Neural cell (in vitro differentiated cells): ENCODE measurements around the gene CHTF18. TPM values are rescaled to one million over a fixed set of nuclear protein-coding genes. Genes with fewer than 3 reads are reported as not detected.

Experiments used
- H2AFZ ChIP-seq: fragments of 200-600, 300-800 bp; sonication (generic), shearing (Covaris generic); 2 replicates; pipeline ENCODE4 v1.6.0; 2014; ENCODE audit warnings: low read depth, mild to moderate bottlenecking, antibody characterized with exemption, low read length, moderate library complexity
- H3F3A ChIP-seq: fragments of 200-600 bp; shearing (Covaris generic); 2 replicates; pipeline ENCODE4 v1.6.1; 2016; ENCODE audit warnings: mild to moderate bottlenecking, moderate library complexity, mixed read lengths, antibody characterized with exemption, low read length; ENCODE audit not compliant: insufficient read depth, poor library complexity, severe bottlenecking
- H3K27ac ChIP-seq: fragments of 200-600, 300-800 bp; sonication (generic), shearing (Covaris generic); 2 replicates; pipeline ENCODE4 v1.5.1; 2014; ENCODE audit warnings: mild to moderate bottlenecking, low read length, moderate library complexity
- H3K27me3 ChIP-seq: fragments of 300-800, 200-600 bp; sonication (generic), shearing (Covaris generic); 2 replicates; pipeline ENCODE4 v1.6.0; 2014; ENCODE audit warnings: mild to moderate bottlenecking, low read depth, low read length, moderate library complexity; ENCODE audit not compliant: insufficient read depth
- H3K36me3 ChIP-seq: fragments of 300-800, 200-600 bp; sonication (generic), shearing (Covaris generic); 2 replicates; pipeline ENCODE4 v1.5.1; 2014; ENCODE audit warnings: mild to moderate bottlenecking, antibody characterized with exemption, low read length, moderate library complexity; ENCODE audit not compliant: insufficient read depth
- H3K4me2 ChIP-seq: fragments of 300-800, 200-600 bp; sonication (generic), shearing (Covaris generic); 2 replicates; pipeline ENCODE4 v1.6.0; 2014; ENCODE audit warnings: mild to moderate bottlenecking, low read length
- H3K4me3 ChIP-seq: fragments of 300-800, 200-600 bp; sonication (generic), shearing (Covaris generic); 2 replicates; pipeline ENCODE4 v1.5.1; 2014; ENCODE audit warnings: mild to moderate bottlenecking, low read length, moderate library complexity
- H3K79me2 ChIP-seq: fragments of 200-600 bp; shearing (Covaris generic); replicated peaks from 2 replicates; pipeline ENCODE4 v1.6.0; 2014; ENCODE audit warnings: mild to moderate bottlenecking, low read length, moderate library complexity; ENCODE audit not compliant: insufficient read depth
- H3K9ac ChIP-seq: fragments of 300-800, 200-600 bp; sonication (generic), shearing (Covaris generic); 2 replicates; pipeline ENCODE4 v1.6.1; 2016; ENCODE audit warnings: mild to moderate bottlenecking, low read length, mixed read lengths
- H3K9me2 ChIP-seq: fragments of 200-600 bp; shearing (Covaris generic); 2 replicates; pipeline ENCODE4 v1.6.1; 2016; ENCODE audit warnings: mild to moderate bottlenecking, low read length, mixed read lengths; ENCODE audit not compliant: insufficient read depth
- H3K9me3 ChIP-seq: fragments of 200-600, 300-800 bp; sonication (generic), shearing (Covaris generic); 2 replicates; pipeline ENCODE4 v1.6.1; 2016; ENCODE audit warnings: mild to moderate bottlenecking, mixed run types, low read length, moderate library complexity, mixed read lengths
- H4K20me1 ChIP-seq: fragments of 200-600 bp; shearing (Covaris generic); 2 replicates; pipeline ENCODE4 v1.6.1; 2016; ENCODE audit warnings: mild to moderate bottlenecking, mixed run types; ENCODE audit not compliant: insufficient read depth
- EP300 ChIP-seq: fragments of 450-650 bp; conservative IDR thresholded peaks from 2 replicates; pipeline ENCODE4 v1.6.1; 2014; ENCODE audit warnings: antibody characterized with exemption, mild to moderate bottlenecking, moderate library complexity; ENCODE audit not compliant: poor library complexity, severe bottlenecking
- EZH2 ChIP-seq: fragments of 200-600, 300-800 bp; shearing (Covaris generic), sonication (generic); IDR thresholded peaks from 2 replicates; pipeline ENCODE4 v1.6.1; 2014; ENCODE audit warnings: antibody characterized with exemption, low read length, borderline replicate concordance, mild to moderate bottlenecking; ENCODE audit not compliant: insufficient read depth, poor library complexity, severe bottlenecking
- MXI1 ChIP-seq: fragments of 450-650 bp; conservative IDR thresholded peaks from 2 replicates; pipeline ENCODE4 v1.6.1; 2014; ENCODE audit warnings: antibody characterized with exemption, mild to moderate bottlenecking; ENCODE audit not compliant: poor library complexity, severe bottlenecking
- POLR2AphosphoS5 ChIP-seq: IDR thresholded peaks from 2 replicates; pipeline ENCODE4 v1.6.1; 2012
- RAD21 ChIP-seq: fragments of 450-650 bp; conservative IDR thresholded peaks from 2 replicates; pipeline ENCODE4 v1.6.1; 2014; ENCODE audit warnings: antibody characterized with exemption, mild to moderate bottlenecking, moderate library complexity
- SMC3 ChIP-seq: fragments of 450-650 bp; conservative IDR thresholded peaks from 2 replicates; pipeline ENCODE4 v1.6.1; 2014; ENCODE audit warnings: antibody characterized with exemption, mild to moderate bottlenecking, moderate library complexity; ENCODE audit not compliant: poor library complexity
- TAF1 ChIP-seq: IDR thresholded peaks from 2 replicates; pipeline ENCODE4 v1.6.1; 2012; ENCODE audit warnings: low read depth
- polyA plus RNA-seq: library from polyadenylated mRNA; depleted of rRNA; stranded (reverse); fragments of >200 nt; gene quantifications from 2 replicates; pipeline ENCODE4 v1.2.3, GENCODE V29; 2014
- TF ChIP-seq, protein P1 (sequence below): IDR thresholded peaks from 2 replicates; pipeline ENCODE4 v1.6.1; 2012; ENCODE audit warnings: borderline replicate concordance
- TF ChIP-seq, protein P2 (sequence below): fragments of 450-650 bp; IDR thresholded peaks from 2 replicates; pipeline ENCODE4 v1.5.1; 2014; ENCODE audit warnings: antibody characterized with exemption, mild to moderate bottlenecking, moderate library complexity; ENCODE audit not compliant: poor library complexity, severe bottlenecking

The CHTF18 gene
- polyA plus RNA-seq, 1 donor from 2014 or later, result 31.2 TPM

DNA sequence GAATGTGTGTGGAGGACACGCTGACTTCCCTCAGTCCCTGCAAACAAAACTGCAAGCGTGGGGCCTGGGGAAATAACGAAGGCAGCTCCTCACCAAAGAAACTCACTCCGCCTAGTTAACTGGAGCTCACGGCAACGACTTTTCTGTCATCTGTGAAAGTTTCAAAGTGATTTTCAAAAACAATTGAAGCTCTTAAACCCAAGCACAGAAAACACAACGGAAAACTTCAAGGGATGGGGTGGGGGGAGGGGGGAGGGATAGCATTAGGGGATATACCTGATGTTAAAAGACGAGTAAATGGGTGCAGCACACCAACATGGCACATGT is 15.3 kb downstream of the CHTF18 start:
- no peak overlapping the region for H3K27ac ChIP-seq
- peaks cover 15% of the 10 kb centered on the region for H3K27me3 ChIP-seq
- TF ChIP-seq MXI1 (no peak), SMC3 (no peak), EP300 (no peak), EZH2 (no peak), RAD21 (no peak), POLR2AphosphoS5 (no peak), TAF1 (no peak)
- TF ChIP-seq, protein P1, sequence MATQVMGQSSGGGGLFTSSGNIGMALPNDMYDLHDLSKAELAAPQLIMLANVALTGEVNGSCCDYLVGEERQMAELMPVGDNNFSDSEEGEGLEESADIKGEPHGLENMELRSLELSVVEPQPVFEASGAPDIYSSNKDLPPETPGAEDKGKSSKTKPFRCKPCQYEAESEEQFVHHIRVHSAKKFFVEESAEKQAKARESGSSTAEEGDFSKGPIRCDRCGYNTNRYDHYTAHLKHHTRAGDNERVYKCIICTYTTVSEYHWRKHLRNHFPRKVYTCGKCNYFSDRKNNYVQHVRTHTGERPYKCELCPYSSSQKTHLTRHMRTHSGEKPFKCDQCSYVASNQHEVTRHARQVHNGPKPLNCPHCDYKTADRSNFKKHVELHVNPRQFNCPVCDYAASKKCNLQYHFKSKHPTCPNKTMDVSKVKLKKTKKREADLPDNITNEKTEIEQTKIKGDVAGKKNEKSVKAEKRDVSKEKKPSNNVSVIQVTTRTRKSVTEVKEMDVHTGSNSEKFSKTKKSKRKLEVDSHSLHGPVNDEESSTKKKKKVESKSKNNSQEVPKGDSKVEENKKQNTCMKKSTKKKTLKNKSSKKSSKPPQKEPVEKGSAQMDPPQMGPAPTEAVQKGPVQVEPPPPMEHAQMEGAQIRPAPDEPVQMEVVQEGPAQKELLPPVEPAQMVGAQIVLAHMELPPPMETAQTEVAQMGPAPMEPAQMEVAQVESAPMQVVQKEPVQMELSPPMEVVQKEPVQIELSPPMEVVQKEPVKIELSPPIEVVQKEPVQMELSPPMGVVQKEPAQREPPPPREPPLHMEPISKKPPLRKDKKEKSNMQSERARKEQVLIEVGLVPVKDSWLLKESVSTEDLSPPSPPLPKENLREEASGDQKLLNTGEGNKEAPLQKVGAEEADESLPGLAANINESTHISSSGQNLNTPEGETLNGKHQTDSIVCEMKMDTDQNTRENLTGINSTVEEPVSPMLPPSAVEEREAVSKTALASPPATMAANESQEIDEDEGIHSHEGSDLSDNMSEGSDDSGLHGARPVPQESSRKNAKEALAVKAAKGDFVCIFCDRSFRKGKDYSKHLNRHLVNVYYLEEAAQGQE, result no peak
- TF ChIP-seq, protein P2, sequence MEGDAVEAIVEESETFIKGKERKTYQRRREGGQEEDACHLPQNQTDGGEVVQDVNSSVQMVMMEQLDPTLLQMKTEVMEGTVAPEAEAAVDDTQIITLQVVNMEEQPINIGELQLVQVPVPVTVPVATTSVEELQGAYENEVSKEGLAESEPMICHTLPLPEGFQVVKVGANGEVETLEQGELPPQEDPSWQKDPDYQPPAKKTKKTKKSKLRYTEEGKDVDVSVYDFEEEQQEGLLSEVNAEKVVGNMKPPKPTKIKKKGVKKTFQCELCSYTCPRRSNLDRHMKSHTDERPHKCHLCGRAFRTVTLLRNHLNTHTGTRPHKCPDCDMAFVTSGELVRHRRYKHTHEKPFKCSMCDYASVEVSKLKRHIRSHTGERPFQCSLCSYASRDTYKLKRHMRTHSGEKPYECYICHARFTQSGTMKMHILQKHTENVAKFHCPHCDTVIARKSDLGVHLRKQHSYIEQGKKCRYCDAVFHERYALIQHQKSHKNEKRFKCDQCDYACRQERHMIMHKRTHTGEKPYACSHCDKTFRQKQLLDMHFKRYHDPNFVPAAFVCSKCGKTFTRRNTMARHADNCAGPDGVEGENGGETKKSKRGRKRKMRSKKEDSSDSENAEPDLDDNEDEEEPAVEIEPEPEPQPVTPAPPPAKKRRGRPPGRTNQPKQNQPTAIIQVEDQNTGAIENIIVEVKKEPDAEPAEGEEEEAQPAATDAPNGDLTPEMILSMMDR, result no peak
- H3K36me3 ChIP-seq, result no peaks in the 10 kb centered on the region
- no peak overlapping the region for H3K9ac ChIP-seq
- H3K4me2 ChIP-seq, result no peak overlapping the region
- no peaks in the 10 kb centered on the region for H3F3A ChIP-seq
- H3K9me2 ChIP-seq, result no peaks in the 10 kb centered on the region
- H3K9me3 ChIP-seq, result no peaks in the 10 kb centered on the region
- H3K4me3 ChIP-seq, result no peak overlapping the region
- no peaks in the 10 kb centered on the region for H4K20me1 ChIP-seq
- H3K79me2 ChIP-seq, result no peaks in the 10 kb centered on the region
- no peak overlapping the region for H2AFZ ChIP-seq

DNA sequence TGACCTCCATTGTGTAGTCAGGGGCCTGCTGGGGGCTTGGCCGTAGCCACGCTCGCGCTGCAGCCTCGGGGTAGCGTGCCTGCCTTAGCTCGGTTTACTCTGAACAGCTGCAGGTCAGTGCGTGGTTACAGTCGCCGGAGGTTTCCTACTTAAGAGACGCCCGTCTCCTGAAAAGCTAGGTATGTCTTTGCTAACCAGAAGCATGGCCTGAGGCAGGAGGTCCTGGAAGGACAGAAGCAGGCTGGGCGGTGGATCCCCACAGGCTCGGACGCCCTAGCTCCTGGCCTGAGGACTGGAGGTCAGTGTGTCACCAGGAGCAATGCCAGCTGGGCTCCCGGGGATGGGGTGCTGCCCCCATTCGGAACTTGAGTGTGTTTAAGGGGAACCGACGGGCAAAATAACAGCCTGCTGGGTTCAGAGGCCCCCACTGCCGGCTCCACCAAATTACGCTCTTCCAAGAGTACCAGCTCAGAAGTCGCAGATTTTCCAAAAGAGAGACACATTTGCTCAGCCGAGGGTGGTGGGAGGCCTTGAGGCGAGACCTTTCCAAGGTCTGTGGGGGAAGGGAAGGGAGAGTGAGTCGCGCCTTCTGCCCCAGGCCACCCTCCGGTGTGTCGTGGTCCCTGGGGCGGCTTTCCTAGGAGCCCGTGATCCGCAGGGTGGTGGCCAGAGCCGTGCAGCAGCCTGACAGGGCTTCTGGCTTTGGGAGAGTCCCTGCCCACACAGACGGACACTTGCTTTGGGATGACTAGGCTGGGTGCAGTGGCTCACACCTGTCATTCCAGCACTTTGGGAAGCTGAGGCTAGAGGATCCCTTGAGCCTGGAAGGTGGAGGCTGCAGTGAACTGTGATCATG is 16.0 kb downstream of the CHTF18 start:
- Histone ChIP-seq H3F3A (no peaks in the 10 kb centered on the region), H4K20me1 (no peaks in the 10 kb centered on the region), H3K9me3 (no peaks in the 10 kb centered on the region), H3K4me3 (no peak overlapping the region), H3K9me2 (no peaks in the 10 kb centered on the region), H3K27me3 (peaks cover 15% of the 10 kb centered on the region), H3K36me3 (no peaks in the 10 kb centered on the region), H3K79me2 (no peaks in the 10 kb centered on the region), H3K27ac (no peak overlapping the region), H3K9ac (no peak overlapping the region), H2AFZ (no peak overlapping the region), H3K4me2 (no peak overlapping the region)
- TF ChIP-seq SMC3 (no peak), EP300 (no peak), EZH2 (no peak), RAD21 (no peak), POLR2AphosphoS5 (no peak), MXI1 (no peak), TAF1 (no peak)
- TF ChIP-seq, protein P1, result no peak
- TF ChIP-seq, protein P2, result no peak
